D721Med (cell line): Measurements from ENCODE around the gene FOXQ1.

Experiments used
- DNase-seq: peaks from one replicate; pipeline ENCODE4 v3.0.0; 2011; ENCODE audit warnings: low spot score; ENCODE audit not compliant: insufficient read length
- FAIRE-seq: peaks from 2 replicates; lab custom pipeline; 2011; peaks lifted over from hg19 to GRCh38; lab: Jason Lieb, UNC
- TF ChIP-seq, protein P1 (sequence below): IDR thresholded peaks from 2 replicates; pipeline ENCODE4 v1.5.1; 2012; ENCODE audit warnings: mild to moderate bottlenecking, control low read depth; ENCODE audit not compliant: insufficient read depth; ENCODE audit errors: missing control alignments

The FOXQ1 gene

DNA sequence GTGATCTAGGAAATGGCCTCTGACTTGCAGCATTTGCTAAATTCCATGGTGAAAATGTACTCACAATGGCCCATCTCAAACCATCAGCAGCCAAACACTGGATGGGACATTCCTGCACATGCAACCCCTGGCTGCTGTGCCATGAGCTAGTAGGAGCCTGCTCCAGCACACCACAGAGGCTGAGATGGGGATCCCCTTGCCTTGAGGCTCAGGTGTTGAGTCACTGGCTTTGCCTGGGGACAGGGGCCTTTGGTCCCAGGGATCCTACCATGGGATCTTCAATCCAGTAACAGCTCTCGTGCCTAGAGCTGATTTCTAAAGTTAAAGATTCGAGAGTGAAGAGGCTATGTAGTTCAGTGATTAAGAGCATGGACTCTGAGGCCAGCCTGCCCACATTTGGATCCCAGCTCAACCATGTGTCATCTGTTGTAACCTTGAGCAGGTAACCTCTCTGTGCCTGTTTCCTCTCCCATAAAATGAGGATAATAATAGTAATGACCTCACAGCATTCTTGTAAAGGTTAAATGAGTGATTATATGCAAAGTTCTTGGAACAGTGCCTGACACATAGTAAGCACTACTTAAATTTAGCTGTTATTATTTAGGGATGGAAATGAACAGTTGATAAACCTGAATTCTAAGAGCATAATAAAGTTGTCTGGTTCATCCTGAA lies 16.4 kb downstream of the FOXQ1 start:
- no peak for FAIRE-seq
- TF ChIP-seq, protein P1, sequence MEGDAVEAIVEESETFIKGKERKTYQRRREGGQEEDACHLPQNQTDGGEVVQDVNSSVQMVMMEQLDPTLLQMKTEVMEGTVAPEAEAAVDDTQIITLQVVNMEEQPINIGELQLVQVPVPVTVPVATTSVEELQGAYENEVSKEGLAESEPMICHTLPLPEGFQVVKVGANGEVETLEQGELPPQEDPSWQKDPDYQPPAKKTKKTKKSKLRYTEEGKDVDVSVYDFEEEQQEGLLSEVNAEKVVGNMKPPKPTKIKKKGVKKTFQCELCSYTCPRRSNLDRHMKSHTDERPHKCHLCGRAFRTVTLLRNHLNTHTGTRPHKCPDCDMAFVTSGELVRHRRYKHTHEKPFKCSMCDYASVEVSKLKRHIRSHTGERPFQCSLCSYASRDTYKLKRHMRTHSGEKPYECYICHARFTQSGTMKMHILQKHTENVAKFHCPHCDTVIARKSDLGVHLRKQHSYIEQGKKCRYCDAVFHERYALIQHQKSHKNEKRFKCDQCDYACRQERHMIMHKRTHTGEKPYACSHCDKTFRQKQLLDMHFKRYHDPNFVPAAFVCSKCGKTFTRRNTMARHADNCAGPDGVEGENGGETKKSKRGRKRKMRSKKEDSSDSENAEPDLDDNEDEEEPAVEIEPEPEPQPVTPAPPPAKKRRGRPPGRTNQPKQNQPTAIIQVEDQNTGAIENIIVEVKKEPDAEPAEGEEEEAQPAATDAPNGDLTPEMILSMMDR, result no peak
- DNase-seq, result no peak

- no peak for DNase-seq
- no peak for FAIRE-seq
- TF ChIP-seq, protein P1, result no peak
These were observed 17.8 kb downstream of the FOXQ1 start for GRCh38 chr6:1329708-1330107.

DNA sequence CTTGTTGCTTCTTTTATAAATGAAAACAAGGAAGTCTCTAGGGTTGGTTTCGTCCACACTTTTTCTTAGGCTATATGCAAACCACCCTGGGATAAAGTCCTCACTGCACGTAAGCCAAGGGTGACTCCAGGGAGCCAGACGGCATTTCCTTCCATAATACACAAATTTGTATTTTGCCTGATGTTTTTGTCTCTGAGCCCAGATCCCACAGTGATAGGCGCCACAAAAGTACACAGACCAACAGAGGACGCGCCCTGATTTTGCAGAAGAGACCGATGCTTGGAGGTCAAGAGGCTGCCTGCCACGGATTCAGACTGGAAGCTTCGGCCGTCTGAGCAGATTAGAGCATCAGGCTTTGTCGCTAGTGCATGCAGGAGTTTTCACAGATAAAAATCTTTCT lies 22.8 kb downstream of the FOXQ1 start:
- FAIRE-seq (no peak), DNase-seq (no peak)
- TF ChIP-seq, protein P1, result no peak

DNA sequence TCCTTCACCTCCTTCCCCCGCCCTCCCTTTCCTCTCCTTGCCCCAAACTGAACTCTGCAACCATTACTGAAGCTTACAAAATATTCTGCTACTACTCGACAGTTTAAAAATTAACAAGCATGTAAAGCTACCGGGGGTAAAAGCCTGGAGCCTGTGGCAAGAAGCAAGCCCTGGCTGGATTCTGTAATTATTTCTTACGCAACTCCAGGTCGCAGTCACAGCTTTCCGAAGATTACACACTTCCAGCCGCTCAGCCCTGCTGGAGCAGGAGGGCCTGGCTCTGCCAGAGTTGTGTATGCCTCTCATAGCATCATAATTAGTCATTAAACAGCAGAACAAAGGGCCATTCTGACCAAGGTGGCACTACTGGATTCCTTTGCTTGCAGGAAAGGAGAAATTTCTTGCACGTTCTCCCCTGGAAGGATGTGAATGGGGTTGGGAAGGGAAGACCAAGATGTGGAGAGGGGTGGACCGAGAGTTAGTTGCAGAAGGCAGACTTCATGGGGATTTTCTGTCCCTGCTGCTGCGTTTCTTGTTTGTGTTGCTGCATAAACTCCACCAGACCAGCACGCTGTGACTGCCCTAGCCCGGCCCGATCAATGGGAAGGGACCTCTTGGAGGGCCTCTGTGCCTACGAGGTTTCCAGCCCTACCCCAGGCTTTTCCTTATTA lies 23.6 kb downstream of the FOXQ1 start:
- FAIRE-seq, result no peak

GRCh38 chr6:1336246-1336843 lies 24.4 kb downstream of the FOXQ1 start:
- no peak for DNase-seq
- no peak for FAIRE-seq
- TF ChIP-seq, protein P1, result peak; percentile 41

More for the DNA sequence above, 23.6 kb downstream of the FOXQ1 start:
- TF ChIP-seq, protein P1, result no peak
- DNase-seq, result no peak

DNA sequence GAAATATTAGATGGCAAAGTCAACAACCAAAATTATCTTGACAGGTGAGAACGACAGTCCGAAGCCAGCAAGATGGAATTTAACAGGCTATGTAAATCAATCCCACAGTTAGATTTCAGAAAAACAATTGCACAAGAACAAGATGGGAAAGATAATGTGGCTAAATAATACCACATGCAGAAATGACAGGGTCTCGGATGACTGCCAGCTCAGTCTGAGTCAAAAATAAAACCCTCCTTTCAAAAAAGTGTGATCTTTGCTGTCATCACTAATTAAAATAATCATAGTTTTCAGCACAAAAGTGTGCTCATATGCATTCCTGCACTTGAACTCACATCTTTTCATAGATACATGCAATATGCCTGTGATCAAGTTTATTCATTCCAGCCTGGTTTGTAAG lies 25.9 kb downstream of the FOXQ1 start:
- no peak for DNase-seq
- TF ChIP-seq, protein P1, result no peak
- no peak for FAIRE-seq

- no peak for FAIRE-seq
- TF ChIP-seq, protein P1, result no peak
- DNase-seq, result no peak
These were observed 34.2 kb downstream of the FOXQ1 start for GRCh38 chr6:1346101-1346500.
